ENCODE data around the gene APOA1. TPM values are rescaled to one million over a fixed set of nuclear protein-coding genes. Genes with fewer than 3 reads are reported as not detected.
A peak's percentile ranks its signal among the peaks of the same experiment; 100 is the strongest.

APOA1 gene
- 1 to 10 TPM in 1 of 4 donors, not detected in 3; 1.3 TPM for total RNA-seq

GRCh38 chr11:116837231-116838091, at the start of gene APOA1:
TSS of gene APOA1 (minus strand) at chr11:116837622. CDS start at chr11:116837387, 235 bp downstream.
- TF ChIP-seq POLR2A (IDR thresholded peaks at IDR 0.05) (no peak), EP300 (IDR thresholded peaks at IDR 0.05) (no peak)
- no peak within 1 kb of the TSS for H3K4me3 ChIP-seq
- no peaks in the 10 kb centered on the region for H3K36me3 ChIP-seq
- no peaks in the 10 kb centered on the region for H3K9me3 ChIP-seq
- no peak for ATAC-seq
- H3K27me3 ChIP-seq, result no peaks in the 10 kb centered on the region
- peak within 1 kb of the TSS in 2 of 4 donors; percentile 85 to 88 for H3K27ac ChIP-seq
- WGBS, 2 donors (ENCODE audit: low coverage in 1 of 2), result 25 to 100% methylated on average over 2 of the region's 19 CpGs
- H3K4me1 ChIP-seq, result peaks cover 0 to 38% (median 8%) of the 10 kb centered on the region in 3 donors

- peak overlapping the region; percentile 71 to 81 (median 80) for H3K27ac ChIP-seq
- H3K4me1 ChIP-seq, result peaks cover 9 to 39% (median 11%) of the 10 kb centered on the region in 3 donors
- H3K27me3 ChIP-seq, result no peaks in the 10 kb centered on the region
- peaks cover 0 to 18% of the 10 kb centered on the region in 2 donors for H3K36me3 ChIP-seq
- no peak overlapping the region for H3K4me3 ChIP-seq
- no peaks in the 10 kb centered on the region for H3K9me3 ChIP-seq
- ATAC-seq, result peak; percentile 86
- no peak for TF ChIP-seq EP300 (IDR thresholded peaks at IDR 0.05)
- peak; percentile 59 for TF ChIP-seq POLR2AphosphoS5 (IDR thresholded peaks at IDR 0.05)
- 23 to 40% methylated on average over 5 of the region's 5 CpGs for WGBS, 2 donors (ENCODE audit: low coverage in 1 of 2)
Measured at GRCh38 chr11:116885951-116886655, 48.7 kb upstream of the APOA1 start.

GRCh38 chr11:116882386-116882785, 45.0 kb upstream of the APOA1 start:
- Histone ChIP-seq H3K27me3 (no peaks in the 10 kb centered on the region), H3K9me3 (no peaks in the 10 kb centered on the region), H3K4me1 (peaks cover 8 to 36% (median 9%) of the 10 kb centered on the region in 3 donors), H3K27ac (no peak overlapping the region), H3K36me3 (peaks cover 0 to 15% of the 10 kb centered on the region in 2 donors), H3K4me3 (no peak overlapping the region)
- no peak for ATAC-seq
- TF ChIP-seq POLR2AphosphoS5 (IDR thresholded peaks at IDR 0.05) (no peak), EP300 (IDR thresholded peaks at IDR 0.05) (no peak), POLR2A (IDR thresholded peaks at IDR 0.05) (no peak), CTCF (IDR thresholded peaks at IDR 0.05) (no peak)

- H3K9me3 ChIP-seq, result no peaks in the 10 kb centered on the region
- WGBS, 2 donors (ENCODE audit: low coverage in 1 of 2), result 78 to 87% methylated on average over 5 to 6 of the region's 6 CpGs
- H3K4me1 ChIP-seq, result peaks cover 1 to 27% (median 6%) of the 10 kb centered on the region in 3 donors
- H3K36me3 ChIP-seq, result peaks cover 0 to 25% of the 10 kb centered on the region in 2 donors
- TF ChIP-seq EP300 (IDR thresholded peaks at IDR 0.05) (no peak), CTCF (IDR thresholded peaks at IDR 0.05) (no peak)
- H3K27me3 ChIP-seq, result no peaks in the 10 kb centered on the region
- H3K27ac ChIP-seq, result no peak overlapping the region
- no peak overlapping the region for H3K4me3 ChIP-seq
- no peak for ATAC-seq
Measured at GRCh38 chr11:116881143-116881542, 43.7 kb upstream of the APOA1 start.

- Histone ChIP-seq H3K4me3 (no peak overlapping the region), H3K4me1 (peaks cover 0 to 16% (median 0%) of the 10 kb centered on the region in 3 donors), H3K36me3 (peaks cover 0 to 36% of the 10 kb centered on the region in 2 donors), H3K27me3 (no peaks in the 10 kb centered on the region), H3K9me3 (no peaks in the 10 kb centered on the region), H3K27ac (no peak overlapping the region)
- 37 to 42% methylated on average over 5 of the region's 5 CpGs for WGBS, 2 donors (ENCODE audit: low coverage in 1 of 2)
- peak; percentile 72 for ATAC-seq
- no peak for TF ChIP-seq EP300 (IDR thresholded peaks at IDR 0.05)
- peak; percentile 47 to 79 (median 70) for TF ChIP-seq CTCF (IDR thresholded peaks at IDR 0.05)
- TF ChIP-seq POLR2A (IDR thresholded peaks at IDR 0.05), result no peak
- TF ChIP-seq POLR2AphosphoS5 (IDR thresholded peaks at IDR 0.05), result no peak
Measured at GRCh38 chr11:116879800-116880625, 42.6 kb upstream of the APOA1 start.

Measured in gastroesophageal sphincter (tissue), 4 donors.